CD4-positive, CD25-positive, alpha-beta regulatory T cell (primary cell): ENCODE results near the gene RAB5IF. TPM values are rescaled to one million over a fixed set of nuclear protein-coding genes. Genes with fewer than 3 reads are reported as not detected.
A peak's percentile ranks its signal among the peaks of the same experiment; 100 is the strongest.

Source experiments
- ATAC-seq, 2 donors: fragments of 150-1000 bp; cut with Tn5 transposase; one replicate each; pipeline ENCODE4 v1.10.0; 2021; ENCODE audit warnings: low read depth in 2 of 2, moderate number of reproducible peaks in 2 of 2, moderate library complexity in 1 of 2
- DNase-seq, 3 donors: peaks; one replicate each; pipeline versions ENCODE4 v3.0.0 to v3.0.0-alpha.2; 2012 to 2022; ENCODE audit warnings: mixed read lengths in 1 of 3
- H3K27ac ChIP-seq: one replicate; pipeline ENCODE4 v1.7.0; 2013; ENCODE audit warnings: mild to moderate bottlenecking, low read length; ENCODE audit not compliant: insufficient read depth, poor library complexity, severe bottlenecking
- H3K27me3 ChIP-seq: one replicate; pipeline ENCODE4 v1.7.0; 2013; ENCODE audit warnings: low read length; ENCODE audit not compliant: control insufficient read depth, insufficient read depth
- H3K36me3 ChIP-seq: one replicate; pipeline ENCODE4 v1.7.0; 2013; ENCODE audit warnings: mild to moderate bottlenecking, low read length, moderate library complexity; ENCODE audit not compliant: control insufficient read depth, insufficient read depth
- H3K4me1 ChIP-seq: 2 replicates; pipeline ENCODE4 v1.7.0; 2013; ENCODE audit warnings: mild to moderate bottlenecking, low read length; ENCODE audit not compliant: insufficient read depth, control insufficient read depth, poor library complexity, severe bottlenecking
- H3K4me3 ChIP-seq: one replicate; pipeline ENCODE4 v1.7.0; 2013; ENCODE audit warnings: low read depth, mild to moderate bottlenecking, low read length, moderate library complexity
- H3K9me3 ChIP-seq, 2 experiments: 1 replicate in 1 of 2; 2 replicates in 1 of 2; pipeline ENCODE4 v1.7.0; 2013; ENCODE audit warnings: low read length in 2 of 2, mild to moderate bottlenecking in 1 of 2, moderate library complexity in 1 of 2; ENCODE audit not compliant: control insufficient read depth in 2 of 2
- H3K27ac Mint-ChIP-seq, 3 donors: one replicate each; pipeline ENCODE4 v1.8.0; 2020 to 2022; ENCODE audit warnings: mild to moderate bottlenecking in 3 of 3, mixed read lengths in 3 of 3, moderate library complexity in 2 of 3
- H3K27me3 Mint-ChIP-seq: one replicate; pipeline ENCODE4 v1.8.0; 2022; ENCODE audit warnings: mild to moderate bottlenecking, mixed read lengths
- H3K36me3 Mint-ChIP-seq: one replicate; pipeline ENCODE4 v1.8.0; 2020; ENCODE audit warnings: mixed read lengths
- H3K4me1 Mint-ChIP-seq, 4 donors: one replicate each; pipeline ENCODE4 v1.8.0; 2020 to 2022; ENCODE audit warnings: mixed read lengths in 4 of 4, mild to moderate bottlenecking in 1 of 4
- H3K4me3 Mint-ChIP-seq, 4 donors: one replicate each; pipeline ENCODE4 v1.8.0; 2020 to 2022; ENCODE audit warnings: mild to moderate bottlenecking in 4 of 4, mixed read lengths in 4 of 4, moderate library complexity in 3 of 4
- H3K9me3 Mint-ChIP-seq, 7 donors: one replicate each; pipeline ENCODE4 v1.8.0; 2020 to 2022; ENCODE audit warnings: mixed read lengths in 7 of 7, mild to moderate bottlenecking in 3 of 7, moderate library complexity in 2 of 7
- polyA plus RNA-seq, 4 donors: library from polyadenylated mRNA; unstranded; fragments of 300-500 nt; fragmentation: Illumina TruSeq; gene quantifications; one replicate each; pipeline ENCODE4 v1.2.3, GENCODE V29; 2021
- total RNA-seq: library from RNA; stranded (reverse); gene quantifications from one replicate; pipeline ENCODE4 v1.2.3, GENCODE V29; 2022

Gene RAB5IF
- total and polyA plus RNA-seq, 5 donors from 2014 or later = 75.8 to 248 (median 204) TPM

GRCh38 chr20:36645353-36645752 lies 39.8 kb downstream of the RAB5IF start:
- Histone ChIP-seq H3K9me3 (no peaks in the 10 kb centered on the region), H3K27ac (peak overlapping the region; percentile 76), H3K36me3 (peaks cover 18% of the 10 kb centered on the region), H3K4me3 (peak overlapping the region; percentile 96), H3K27me3 (no peaks in the 10 kb centered on the region), H3K4me1 (peaks cover 57% of the 10 kb centered on the region)
- DNase-seq = peak in 1 of 3 donors; percentile 21
- Mint-ChIP-seq H3K36me3 (peaks cover 12% of the 10 kb centered on the region), H3K4me3 (peak overlapping the region; percentile 95 to 99 (median 97)), H3K27ac (peak overlapping the region; percentile 97 to 98 (median 98)), H3K27me3 (peaks cover 4% of the 10 kb centered on the region), H3K9me3 (no peaks in the 10 kb centered on the region), H3K4me1 (peaks cover 14 to 59% (median 38%) of the 10 kb centered on the region in 4 donors)
- ATAC-seq = no peak

- peak within 1 kb of the TSS; percentile 97 to 98 (median 98) for H3K27ac Mint-ChIP-seq
- peak within 1 kb of the TSS; percentile 95 to 99 (median 97) for H3K4me3 Mint-ChIP-seq
- H3K9me3 Mint-ChIP-seq = no peaks in the 10 kb centered on the region
- H3K4me3 ChIP-seq = peak within 1 kb of the TSS; percentile 96
- peak; percentile 87 to 88 for ATAC-seq
- peaks cover 13% of the 10 kb centered on the region for H3K36me3 ChIP-seq
- H3K27ac ChIP-seq = peak within 1 kb of the TSS; percentile 76
- no peaks in the 10 kb centered on the region for H3K9me3 ChIP-seq
- DNase-seq = peak; percentile 41 to 86 (median 64)
- H3K27me3 Mint-ChIP-seq = peaks cover 4% of the 10 kb centered on the region
- peaks cover 14 to 58% (median 38%) of the 10 kb centered on the region in 4 donors for H3K4me1 Mint-ChIP-seq
- H3K4me1 ChIP-seq = peaks cover 57% of the 10 kb centered on the region
- H3K27me3 ChIP-seq = no peaks in the 10 kb centered on the region
- peaks cover 12% of the 10 kb centered on the region for H3K36me3 Mint-ChIP-seq
Observed at GRCh38 chr20:36645998-36646397, 40.4 kb downstream of the RAB5IF start, which contains the start of gene SLA2. Gene SLA2, minus strand, starts transcription at chr20:36646196. Its CDS starts 4,861 bp downstream, at chr20:36641335.

- H3K4me3 Mint-ChIP-seq = peak overlapping the region; percentile 95 to 99 (median 97)
- H3K27ac Mint-ChIP-seq = peak overlapping the region; percentile 97 to 98 (median 98)
- Histone ChIP-seq H3K36me3 (peaks cover 6% of the 10 kb centered on the region), H3K4me1 (peaks cover 53% of the 10 kb centered on the region), H3K27me3 (no peaks in the 10 kb centered on the region), H3K9me3 (no peaks in the 10 kb centered on the region), H3K4me3 (peak overlapping the region; percentile 96), H3K27ac (peak overlapping the region; percentile 76)
- peaks cover 14 to 52% (median 36%) of the 10 kb centered on the region in 4 donors for H3K4me1 Mint-ChIP-seq
- no peak for ATAC-seq
- H3K27me3 Mint-ChIP-seq = peaks cover 4% of the 10 kb centered on the region
- no peaks in the 10 kb centered on the region for H3K9me3 Mint-ChIP-seq
- DNase-seq = no peak
- peaks cover 13% of the 10 kb centered on the region for H3K36me3 Mint-ChIP-seq
Observed at GRCh38 chr20:36646678-36647077, 41.1 kb downstream of the RAB5IF start.

- peaks cover 45% of the 10 kb centered on the region for H3K4me1 ChIP-seq
- peaks cover 4% of the 10 kb centered on the region for H3K36me3 ChIP-seq
- Mint-ChIP-seq H3K9me3 (no peaks in the 10 kb centered on the region), H3K36me3 (peaks cover 13% of the 10 kb centered on the region), H3K27me3 (peaks cover 4% of the 10 kb centered on the region), H3K4me1 (peaks cover 14 to 46% (median 31%) of the 10 kb centered on the region in 4 donors), H3K4me3 (peak overlapping the region; percentile 74 to 99 (median 96)), H3K27ac (peak overlapping the region; percentile 43 to 97 (median 91))
- no peaks in the 10 kb centered on the region for H3K9me3 ChIP-seq
- no peak overlapping the region for H3K4me3 ChIP-seq
- no peak overlapping the region for H3K27ac ChIP-seq
- no peaks in the 10 kb centered on the region for H3K27me3 ChIP-seq
- ATAC-seq (no peak), DNase-seq (no peak)
Observed at GRCh38 chr20:36647196-36648121, 41.9 kb downstream of the RAB5IF start.

- Histone ChIP-seq H3K4me3 (no peak overlapping the region), H3K27me3 (no peaks in the 10 kb centered on the region), H3K4me1 (peaks cover 8% of the 10 kb centered on the region), H3K9me3 (no peaks in the 10 kb centered on the region), H3K27ac (no peak overlapping the region), H3K36me3 (peaks cover 8% of the 10 kb centered on the region)
- ATAC-seq (no peak), DNase-seq (no peak)
- Mint-ChIP-seq H3K4me3 (no peak overlapping the region), H3K9me3 (no peaks in the 10 kb centered on the region), H3K4me1 (peaks cover 5 to 18% (median 9%) of the 10 kb centered on the region in 4 donors), H3K27ac (peak overlapping the region in 1 of 3 donors; percentile 76), H3K36me3 (peaks cover 16% of the 10 kb centered on the region), H3K27me3 (no peaks in the 10 kb centered on the region)
Observed at GRCh38 chr20:36653456-36653855, 47.9 kb downstream of the RAB5IF start.

GRCh38 chr20:36654506-36654905 lies 48.9 kb downstream of the RAB5IF start:
- Mint-ChIP-seq H3K36me3 (peaks cover 16% of the 10 kb centered on the region), H3K27me3 (no peaks in the 10 kb centered on the region), H3K4me1 (peaks cover 10 to 26% (median 14%) of the 10 kb centered on the region in 4 donors), H3K4me3 (peak overlapping the region in 1 of 4 donors; percentile 63), H3K9me3 (no peaks in the 10 kb centered on the region), H3K27ac (no peak overlapping the region)
- no peak overlapping the region for H3K4me3 ChIP-seq
- no peak overlapping the region for H3K27ac ChIP-seq
- ATAC-seq (no peak), DNase-seq (no peak)
- no peaks in the 10 kb centered on the region for H3K27me3 ChIP-seq
- H3K36me3 ChIP-seq = peaks cover 8% of the 10 kb centered on the region
- peaks cover 16% of the 10 kb centered on the region for H3K4me1 ChIP-seq
- H3K9me3 ChIP-seq = no peaks in the 10 kb centered on the region

- Histone ChIP-seq H3K4me1 (peaks cover 16% of the 10 kb centered on the region), H3K27me3 (no peaks in the 10 kb centered on the region), H3K4me3 (no peak overlapping the region), H3K9me3 (no peaks in the 10 kb centered on the region), H3K36me3 (peaks cover 8% of the 10 kb centered on the region), H3K27ac (no peak overlapping the region)
- peaks cover 10 to 26% (median 14%) of the 10 kb centered on the region in 4 donors for H3K4me1 Mint-ChIP-seq
- H3K36me3 Mint-ChIP-seq = peaks cover 16% of the 10 kb centered on the region
- H3K27ac Mint-ChIP-seq = no peak overlapping the region
- DNase-seq (no peak), ATAC-seq (no peak)
- H3K27me3 Mint-ChIP-seq = no peaks in the 10 kb centered on the region
- no peak overlapping the region for H3K4me3 Mint-ChIP-seq
- H3K9me3 Mint-ChIP-seq = no peaks in the 10 kb centered on the region
Observed at GRCh38 chr20:36655004-36655403, 49.4 kb downstream of the RAB5IF start.
